GM23248 (cell line): Measurements from ENCODE around the gene ITPA. TPM values are rescaled to one million over a fixed set of nuclear protein-coding genes. Genes with fewer than 3 reads are reported as not detected.

Source experiments
- DNase-seq: peaks from one replicate; pipeline ENCODE4 v3.0.0-alpha.2; 2015
- H2AFZ ChIP-seq: fragments of 200-600 bp; sonication (generic); 2 replicates; pipeline ENCODE4 v1.6.1; 2016; ENCODE audit warnings: antibody characterized with exemption
- H3F3A ChIP-seq: fragments of 200-600 bp; sonication (generic); 2 replicates; pipeline ENCODE4 v1.6.1; 2016; ENCODE audit warnings: mild to moderate bottlenecking, antibody characterized with exemption, mixed run types; ENCODE audit not compliant: insufficient read depth
- H3K27ac ChIP-seq: fragments of 200-600 bp; sonication (generic); 2 replicates; pipeline ENCODE4 v1.5.1; 2016; ENCODE audit warnings: mild to moderate bottlenecking
- H3K27me3 ChIP-seq: fragments of 200-600 bp; sonication (generic); replicated peaks from 2 replicates; pipeline ENCODE4 v1.6.1; 2016; ENCODE audit warnings: mild to moderate bottlenecking; ENCODE audit not compliant: insufficient read depth
- H3K36me3 ChIP-seq: fragments of 200-600 bp; sonication (generic); 2 replicates; pipeline ENCODE4 v1.6.1; 2016; ENCODE audit warnings: low read depth, mild to moderate bottlenecking
- H3K4me1 ChIP-seq: fragments of 200-600 bp; sonication (generic); 2 replicates; pipeline ENCODE4 v1.6.1; 2016; ENCODE audit warnings: mild to moderate bottlenecking; ENCODE audit not compliant: insufficient read depth
- H3K4me2 ChIP-seq: fragments of 200-600 bp; sonication (generic); one replicate; pipeline ENCODE4 v1.6.1; 2016; ENCODE audit warnings: mild to moderate bottlenecking; ENCODE audit not compliant: unreplicated experiment
- H3K4me3 ChIP-seq: fragments of 200-600 bp; sonication (generic); 2 replicates; pipeline ENCODE4 v1.5.1; 2016; ENCODE audit warnings: mild to moderate bottlenecking
- H3K79me2 ChIP-seq: fragments of 200-600 bp; sonication (generic); 2 replicates; pipeline ENCODE4 v1.6.1; 2016; ENCODE audit warnings: mild to moderate bottlenecking; ENCODE audit not compliant: insufficient read depth
- H3K9ac ChIP-seq: fragments of 200-600 bp; sonication (generic); 2 replicates; pipeline ENCODE4 v1.6.1; 2016; ENCODE audit warnings: mild to moderate bottlenecking
- H3K9me2 ChIP-seq: fragments of 200-600 bp; sonication (generic); 2 replicates; pipeline ENCODE4 v1.6.1; 2016; ENCODE audit warnings: mixed run types, mild to moderate bottlenecking, moderate library complexity; ENCODE audit not compliant: insufficient read depth
- H3K9me3 ChIP-seq: fragments of 200-600 bp; sonication (generic); one replicate; pipeline ENCODE4 v1.6.1; 2017; ENCODE audit warnings: low read depth
- H4K20me1 ChIP-seq: fragments of 200-600 bp; sonication (generic); 2 replicates; pipeline ENCODE4 v1.6.0; 2016; ENCODE audit not compliant: insufficient read depth
- EZH2 ChIP-seq: fragments of 200-600 bp; sonication (generic); IDR thresholded peaks from 2 replicates; pipeline ENCODE4 v1.6.1; 2018; ENCODE audit warnings: antibody characterized with exemption, mild to moderate bottlenecking; ENCODE audit not compliant: insufficient read depth, poor library complexity, severe bottlenecking
- EZH2phosphoT487 ChIP-seq: fragments of 200-600 bp; sonication (generic); IDR thresholded peaks from 2 replicates; pipeline ENCODE4 v1.6.1; 2018; ENCODE audit warnings: antibody characterized with exemption, moderate library complexity, mild to moderate bottlenecking, low read depth; ENCODE audit not compliant: insufficient read depth
- WGBS, 2 experiments: methylation state at CpG; one replicate each; pipeline ENCODE4 v1.1.6; 2015 to 2017; ENCODE audit warnings: low lambda C conversion rate in 2 of 2, low coverage in 1 of 2; ENCODE audit errors: missing lambda C conversion rate in 2 of 2; 5-methylcytosine and 5-hydroxymethylcytosine counted together
- in situ Hi-C: fragments of 300-500 bp; cut with MboI; formaldehyde crosslinking; loops from 2 replicates; pipeline ENCODE4 v1.15.0; 2020
- polyA plus RNA-seq: library from polyadenylated mRNA; unstranded; fragments of >200 nt; fragmentation: Nextera tagmentation; extraction: Ambion mirVana; gene quantifications from 2 replicates; pipeline ENCODE4 v1.2.1, GENCODE V29; 2016
- total RNA-seq: library from RNA; depleted of rRNA; stranded (reverse); fragments of >200 nt; shearing (Covaris generic); gene quantifications from 2 replicates; pipeline ENCODE4 v1.2.3, GENCODE V29; 2014

The ITPA gene
- total and polyA plus RNA-seq, 2 experiments from 2014 or later, result 43.6 to 63.8 TPM

GRCh38 chr20:3195590-3196237, 13.6 kb upstream of the ITPA start:
- Histone ChIP-seq H3K4me3 (no peak overlapping the region), H3K27me3 (no peaks in the 10 kb centered on the region), H3K9me2 (no peaks in the 10 kb centered on the region), H2AFZ (no peak overlapping the region), H3K27ac (no peak overlapping the region), H3K79me2 (no peaks in the 10 kb centered on the region), H3F3A (no peaks in the 10 kb centered on the region), H3K4me2 (no peak overlapping the region), H4K20me1 (no peaks in the 10 kb centered on the region), H3K9me3 (no peaks in the 10 kb centered on the region), H3K36me3 (peaks cover 7% of the 10 kb centered on the region; the same call in 1 of the 2 replicates), H3K4me1 (no peaks in the 10 kb centered on the region), H3K9ac (no peak overlapping the region)
- WGBS, 2 experiments, result 81 to 84% methylated on average over 7 of the region's 7 CpGs
- in situ Hi-C loops, result no loop called here
- DNase-seq, result no peak
- TF ChIP-seq EZH2 (no peak), EZH2phosphoT487 (no peak)

GRCh38 chr20:3199206-3199605, 10.1 kb upstream of the ITPA start:
- Histone ChIP-seq H3K27ac (no peak overlapping the region), H3K9ac (no peak overlapping the region), H4K20me1 (no peaks in the 10 kb centered on the region), H3K79me2 (peaks cover 26% of the 10 kb centered on the region), H3K4me2 (no peak overlapping the region), H3K9me3 (no peaks in the 10 kb centered on the region), H3K27me3 (no peaks in the 10 kb centered on the region), H3K4me1 (peaks cover 8% of the 10 kb centered on the region), H3K36me3 (peaks cover 4% of the 10 kb centered on the region; the same call in 1 of the 2 replicates), H2AFZ (no peak overlapping the region), H3K9me2 (no peaks in the 10 kb centered on the region), H3K4me3 (no peak overlapping the region), H3F3A (no peaks in the 10 kb centered on the region)
- TF ChIP-seq EZH2phosphoT487 (no peak), EZH2 (no peak)
- in situ Hi-C loops, result no loop called here
- DNase-seq, result no peak
- WGBS, 2 experiments, result 48% methylated on average over 2 of the region's 2 CpGs

GRCh38 chr20:3199976-3200755, 9.1 kb upstream of the ITPA start:
- no peaks in the 10 kb centered on the region for H4K20me1 ChIP-seq
- no peak for DNase-seq
- H3K4me2 ChIP-seq, result no peak overlapping the region
- peaks cover 4% of the 10 kb centered on the region; the same call in 1 of the 2 replicates for H3K36me3 ChIP-seq
- WGBS, 2 experiments, result 95 to 96% methylated on average over 26 to 27 of the region's 27 CpGs
- no peak overlapping the region for H3K27ac ChIP-seq
- peaks cover 32% of the 10 kb centered on the region for H3K79me2 ChIP-seq
- H3K9ac ChIP-seq, result no peak overlapping the region
- H3K4me1 ChIP-seq, result peaks cover 8% of the 10 kb centered on the region
- H3K9me2 ChIP-seq, result no peaks in the 10 kb centered on the region
- no peaks in the 10 kb centered on the region for H3F3A ChIP-seq
- no peaks in the 10 kb centered on the region for H3K9me3 ChIP-seq
- TF ChIP-seq EZH2phosphoT487 (no peak), EZH2 (no peak)
- no peak overlapping the region for H3K4me3 ChIP-seq
- no peaks in the 10 kb centered on the region for H3K27me3 ChIP-seq
- in situ Hi-C loops, result no loop called here
- H2AFZ ChIP-seq, result no peak overlapping the region

DNA sequence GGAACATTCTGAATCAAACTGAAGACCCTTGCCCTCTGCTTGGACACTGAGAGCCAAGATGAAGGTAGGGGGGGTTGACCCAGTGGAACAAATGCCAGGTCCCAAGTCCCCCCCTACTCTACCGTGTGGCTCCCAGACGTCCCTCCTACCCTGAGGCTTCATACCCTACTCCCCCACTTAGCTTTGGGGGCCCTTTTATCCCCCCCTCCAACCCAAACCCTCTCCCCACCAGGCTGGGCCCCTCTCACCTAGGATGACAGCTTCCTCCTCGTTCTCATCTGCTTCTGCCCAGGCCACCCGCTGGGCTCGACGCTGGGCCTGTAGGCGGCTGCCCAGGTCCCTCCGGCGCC, 6.4 kb upstream of the ITPA start:
- H3K36me3 ChIP-seq, result no peaks in the 10 kb centered on the region; the same call in 1 of the 2 replicates
- no peak for DNase-seq
- peak overlapping the region; percentile 96 for H3K4me2 ChIP-seq
- H3K9ac ChIP-seq, result peak overlapping the region; percentile 84
- peak overlapping the region; percentile 82 for H2AFZ ChIP-seq
- no peaks in the 10 kb centered on the region for H3K27me3 ChIP-seq
- peak overlapping the region; percentile 48 for H3K27ac ChIP-seq
- H3K4me1 ChIP-seq, result peaks cover 8% of the 10 kb centered on the region
- in situ Hi-C loops, result no loop called here
- 9 to 11% methylated on average over 8 to 9 of the region's 9 CpGs for WGBS, 2 experiments
- peak overlapping the region; percentile 76 for H3K4me3 ChIP-seq
- TF ChIP-seq EZH2, result no peak
- TF ChIP-seq EZH2phosphoT487, result no peak
- H3K79me2 ChIP-seq, result peaks cover 40% of the 10 kb centered on the region
- no peaks in the 10 kb centered on the region for H3K9me2 ChIP-seq
- no peaks in the 10 kb centered on the region for H4K20me1 ChIP-seq
- H3K9me3 ChIP-seq, result no peaks in the 10 kb centered on the region
- H3F3A ChIP-seq, result no peaks in the 10 kb centered on the region
